Cardiac fibroblast (primary cell): Measurements from ENCODE around the gene LIPF.

Experiments
- DNase-seq, 2 donors: peaks; one replicate each; pipeline versions ENCODE4 v3.0.0 to v3.0.0-alpha.2; 2010; ENCODE audit warnings: low read depth in 2 of 2
- H3K4me3 ChIP-seq, 2 donors: replicated peaks in 1 of 2; 1 replicate in 1 of 2; 2 replicates in 1 of 2; pipeline ENCODE4 v1.5.1; 2011; ENCODE audit warnings: low read depth in 2 of 2, low read length in 2 of 2, mild to moderate bottlenecking in 2 of 2, moderate library complexity in 1 of 2
- CTCF ChIP-seq: IDR thresholded peaks from one replicate; pipeline ENCODE4 v1.5.1; 2011; ENCODE audit warnings: low read depth, mild to moderate bottlenecking, low read length, inconsistent platforms

Gene LIPF

GRCh38 chr10:88664142-88664541 lies at the start of gene LIPF:
Gene LIPF (plus strand): TSS chr10:88664442. CDS start chr10:88667298, 2,856 bp downstream.
- TF ChIP-seq CTCF: no peak
- no peak within 1 kb of the TSS for H3K4me3 ChIP-seq
- DNase-seq: no peak

GRCh38 chr10:88616250-88616977 lies 47.8 kb upstream of the LIPF start:
- TF ChIP-seq CTCF: no peak
- no peak overlapping the region for H3K4me3 ChIP-seq
- peak in 1 of 2 donors; percentile 14 for DNase-seq

GRCh38 chr10:88617772-88618300 lies 46.4 kb upstream of the LIPF start:
- TF ChIP-seq CTCF: no peak
- no peak for DNase-seq
- H3K4me3 ChIP-seq: no peak overlapping the region

GRCh38 chr10:88618496-88618895 lies 45.7 kb upstream of the LIPF start:
- H3K4me3 ChIP-seq: no peak overlapping the region
- TF ChIP-seq CTCF: no peak
- DNase-seq: peak in 1 of 2 donors; percentile 30

GRCh38 chr10:88620441-88620840 lies 43.8 kb upstream of the LIPF start:
- no peak overlapping the region for H3K4me3 ChIP-seq
- no peak for TF ChIP-seq CTCF
- DNase-seq: no peak

GRCh38 chr10:88623835-88624234 lies 40.4 kb upstream of the LIPF start:
- H3K4me3 ChIP-seq: no peak overlapping the region
- TF ChIP-seq CTCF: no peak
- no peak for DNase-seq
